Measurements from ENCODE around the gene MBP. TPM values are rescaled to one million over a fixed set of nuclear protein-coding genes. Genes with fewer than 3 reads are reported as not detected.
"Not testable (repeated sequence)": the region's sequence is repeated elsewhere in the genome, so short reads cannot be mapped to it uniquely, and the experiment has no call there.

Gene MBP
- polyA plus RNA-seq, 4 donors, result 14.3 to 34.3 (median 23.0) TPM

DNA sequence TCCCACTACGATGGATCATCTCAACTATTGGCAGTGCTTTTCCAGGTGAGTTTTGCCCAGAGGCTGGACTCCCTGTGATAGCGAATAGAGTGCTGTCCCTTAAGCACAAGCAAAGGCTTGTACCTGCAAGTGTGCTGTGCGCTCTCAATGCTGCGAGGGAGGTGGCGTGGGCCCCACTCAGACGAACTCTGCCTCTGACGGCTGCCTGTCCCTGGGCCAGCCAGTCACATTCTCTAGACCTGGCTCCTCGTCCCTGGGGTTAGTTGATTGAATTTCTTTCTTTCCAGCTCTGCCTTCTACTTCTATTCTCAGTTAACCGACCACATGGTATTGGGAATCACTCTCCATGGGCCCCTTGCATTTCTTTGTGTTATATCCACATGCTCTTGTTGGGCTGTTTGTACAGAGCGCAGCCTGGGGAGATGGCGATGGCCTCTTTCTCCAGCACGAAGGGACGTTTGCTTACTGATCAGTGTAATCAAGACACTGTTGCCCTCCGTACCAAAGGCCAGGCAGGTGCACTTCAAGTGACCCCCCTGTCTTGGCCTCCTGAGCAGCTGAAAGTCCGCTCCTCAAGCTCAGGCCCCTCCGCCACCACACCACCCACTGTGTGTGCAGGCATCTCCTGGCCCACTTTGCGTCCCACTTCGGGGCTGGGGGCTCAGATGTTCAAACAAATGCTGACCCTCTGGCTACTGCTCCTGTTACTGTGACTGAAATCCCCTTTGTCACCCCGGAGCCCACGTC, 158.9 kb downstream of the MBP start:
- FAIRE-seq (no peak), DNase-seq (no peak)
- Histone ChIP-seq H3K9me3 (ENCODE audit: control insufficient read depth in 2 of 2, insufficient read depth in 1 of 2, low read depth in 1 of 2, low read length in 1 of 2) (no peaks in the 10 kb centered on the region), H3K27ac (ENCODE audit: low read depth in 1 of 3, low read length in 2 of 3) (no peak overlapping the region), H3K27me3 (ENCODE audit: control insufficient read depth in 3 of 3, insufficient read depth in 3 of 3, low read length in 3 of 3) (no peaks in the 10 kb centered on the region), H3K4me3 (ENCODE audit: low read depth in 1 of 3, low read length in 3 of 3) (no peak overlapping the region), H3K4me1 (ENCODE audit: control insufficient read depth in 3 of 3, insufficient read depth in 2 of 3, low read depth in 1 of 3, low read length in 2 of 3) (peaks cover 2% of the 10 kb centered on the region in 3 donors), H3K36me3 (ENCODE audit: control insufficient read depth in 3 of 3, insufficient read depth in 2 of 3, low read depth in 1 of 3, low read length in 3 of 3) (peaks cover 0 to 29% (median 3%) of the 10 kb centered on the region in 3 donors)
- 90 to 93% (median 91%) methylated on average over 20 of the region's 20 CpGs for WGBS, 3 donors

GRCh38 chr18:76972846-76973519, 159.6 kb downstream of the MBP start:
- FAIRE-seq (no peak), DNase-seq (no peak)
- H3K27ac ChIP-seq (ENCODE audit: low read depth in 1 of 3, low read length in 2 of 3), result no peak overlapping the region
- H3K27me3 ChIP-seq (ENCODE audit: control insufficient read depth in 3 of 3, insufficient read depth in 3 of 3, low read length in 3 of 3), result no peaks in the 10 kb centered on the region
- H3K4me1 ChIP-seq (ENCODE audit: control insufficient read depth in 3 of 3, insufficient read depth in 2 of 3, low read depth in 1 of 3, low read length in 2 of 3), result peaks cover 2% of the 10 kb centered on the region in 3 donors
- no peak overlapping the region for H3K4me3 ChIP-seq (ENCODE audit: low read depth in 1 of 3, low read length in 3 of 3)
- no peaks in the 10 kb centered on the region for H3K9me3 ChIP-seq (ENCODE audit: control insufficient read depth in 2 of 2, insufficient read depth in 1 of 2, low read depth in 1 of 2, low read length in 1 of 2)
- H3K36me3 ChIP-seq (ENCODE audit: control insufficient read depth in 3 of 3, insufficient read depth in 2 of 3, low read depth in 1 of 3, low read length in 3 of 3), result peaks cover 0 to 27% (median 6%) of the 10 kb centered on the region in 3 donors
- WGBS, 3 donors, result 73 to 90% (median 88%) methylated on average over 13 of the region's 13 CpGs

DNA sequence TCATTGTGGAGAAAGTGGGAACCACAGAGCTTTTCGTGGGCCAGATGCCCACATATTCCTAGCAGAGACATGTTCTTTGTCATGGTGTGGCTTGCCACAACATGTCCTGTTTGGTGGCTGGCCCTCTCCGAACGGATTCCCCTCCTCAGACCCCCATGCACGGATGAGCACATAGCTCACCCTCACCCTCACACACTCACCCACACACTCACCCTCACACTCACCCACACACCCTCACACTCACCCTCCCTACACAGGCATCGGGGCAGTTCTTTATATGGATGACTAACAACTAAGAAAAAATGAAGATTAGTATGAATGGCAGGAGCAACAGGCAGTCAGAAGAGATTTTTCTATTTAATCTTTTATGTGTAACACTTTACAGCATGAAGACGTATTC, 160.3 kb downstream of the MBP start:
- no peak overlapping the region for H3K27ac ChIP-seq (ENCODE audit: low read depth in 1 of 3, low read length in 2 of 3)
- WGBS, 3 donors, result 83 to 91% (median 88%) methylated on average over 6 of the region's 6 CpGs
- H3K36me3 ChIP-seq (ENCODE audit: control insufficient read depth in 3 of 3, insufficient read depth in 2 of 3, low read depth in 1 of 3, low read length in 3 of 3), result peaks cover 0 to 26% (median 6%) of the 10 kb centered on the region in 3 donors
- no peaks in the 10 kb centered on the region for H3K27me3 ChIP-seq (ENCODE audit: control insufficient read depth in 3 of 3, insufficient read depth in 3 of 3, low read length in 3 of 3)
- H3K9me3 ChIP-seq (ENCODE audit: control insufficient read depth in 2 of 2, insufficient read depth in 1 of 2, low read depth in 1 of 2, low read length in 1 of 2), result no peaks in the 10 kb centered on the region
- DNase-seq, result no peak
- H3K4me3 ChIP-seq (ENCODE audit: low read depth in 1 of 3, low read length in 3 of 3), result no peak overlapping the region
- no peak for FAIRE-seq
- H3K4me1 ChIP-seq (ENCODE audit: control insufficient read depth in 3 of 3, insufficient read depth in 2 of 3, low read depth in 1 of 3, low read length in 2 of 3), result no peaks in the 10 kb centered on the region

DNA sequence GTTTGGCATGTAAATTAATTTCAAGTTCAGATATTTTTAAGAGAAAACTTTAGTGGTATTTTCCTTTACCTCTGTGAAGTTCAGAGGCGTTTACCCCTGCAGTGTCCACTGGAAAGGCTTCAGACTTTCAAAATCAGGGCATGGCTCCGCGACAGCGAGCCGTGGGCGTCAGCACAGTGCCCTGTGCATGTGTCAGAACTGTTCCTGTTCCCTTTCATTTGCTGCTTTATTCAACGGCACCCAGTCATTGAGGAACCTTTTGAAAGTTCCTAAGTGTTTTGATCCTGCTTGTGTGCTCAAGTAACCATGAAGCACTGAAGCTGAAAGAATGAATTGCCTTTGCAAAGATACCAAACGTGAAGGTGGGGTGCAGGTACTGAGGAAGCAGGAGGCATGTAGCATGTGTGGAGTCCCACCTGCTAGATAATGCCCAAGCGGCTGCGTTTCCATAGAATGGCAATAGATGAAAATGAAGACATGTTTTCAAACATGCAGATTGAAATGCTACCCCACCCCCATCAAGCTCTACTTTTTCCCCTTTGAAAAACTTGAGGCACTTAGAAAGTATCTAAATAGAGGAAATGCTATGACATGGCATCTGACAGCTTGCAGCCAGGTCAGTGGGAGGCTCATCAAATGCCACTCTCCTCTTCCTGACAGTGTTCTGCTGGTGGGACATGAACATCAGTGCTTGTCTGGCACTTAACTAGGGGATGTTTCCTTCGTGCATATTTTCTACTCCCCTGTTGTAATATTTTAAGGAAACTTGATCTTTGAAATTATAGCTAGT, 161.6 kb downstream of the MBP start:
- no peak for FAIRE-seq

DNA sequence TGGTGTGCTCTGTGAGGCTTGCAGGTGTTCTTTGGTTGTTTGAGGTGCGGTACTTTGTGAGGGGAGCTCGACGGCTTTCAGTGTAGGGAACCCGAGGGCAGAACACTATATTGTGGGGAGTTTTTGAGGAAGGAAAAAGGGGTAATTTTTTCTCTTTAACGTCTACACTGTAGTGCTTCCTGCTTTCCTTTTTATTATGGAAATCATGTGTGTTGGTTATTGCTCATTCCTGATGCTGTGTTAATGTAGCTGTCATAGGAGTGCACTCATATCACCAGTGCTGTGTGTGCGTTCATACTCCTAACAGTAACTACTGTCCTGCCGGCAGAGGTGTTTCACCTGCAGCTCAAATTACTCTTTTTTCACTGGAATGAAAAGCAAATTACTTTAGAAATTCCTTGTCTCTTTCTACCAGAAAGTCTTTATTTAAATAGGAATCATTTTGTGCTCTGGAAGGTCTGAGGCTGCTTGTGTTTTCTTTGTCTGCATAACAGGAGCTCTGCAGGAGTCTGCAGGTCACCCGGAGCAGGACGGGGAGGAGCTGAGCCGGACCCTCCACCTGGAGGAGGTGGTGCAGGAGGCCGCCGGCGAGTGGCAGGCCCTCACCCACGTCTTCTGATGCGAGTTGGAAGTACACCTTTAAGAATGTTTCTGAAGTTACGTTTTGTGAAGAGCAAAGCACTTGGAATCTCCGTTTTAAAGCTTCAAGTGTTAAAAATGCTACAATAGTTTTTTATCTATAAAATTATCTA, 164.7 kb downstream of the MBP start:
- Histone ChIP-seq H3K4me3 (ENCODE audit: low read depth in 1 of 3, low read length in 3 of 3) (no peak overlapping the region), H3K27ac (ENCODE audit: low read depth in 1 of 3, low read length in 2 of 3) (no peak overlapping the region), H3K4me1 (ENCODE audit: control insufficient read depth in 3 of 3, insufficient read depth in 2 of 3, low read depth in 1 of 3, low read length in 2 of 3) (peaks cover 0 to 2% (median 0%) of the 10 kb centered on the region in 3 donors), H3K36me3 (ENCODE audit: control insufficient read depth in 3 of 3, insufficient read depth in 2 of 3, low read depth in 1 of 3, low read length in 3 of 3) (peaks cover 0 to 20% (median 6%) of the 10 kb centered on the region in 3 donors), H3K9me3 (ENCODE audit: control insufficient read depth in 2 of 2, insufficient read depth in 1 of 2, low read depth in 1 of 2, low read length in 1 of 2) (no peaks in the 10 kb centered on the region), H3K27me3 (ENCODE audit: control insufficient read depth in 3 of 3, insufficient read depth in 3 of 3, low read length in 3 of 3) (no peaks in the 10 kb centered on the region)
- 68 to 72% (median 70%) methylated on average over 17 of the region's 17 CpGs for WGBS, 3 donors
- DNase-seq, result no peak
- FAIRE-seq, result no peak

More for the DNA sequence above, 161.6 kb downstream of the MBP start:
- WGBS, 3 donors, result 79 to 90% (median 85%) methylated on average over 11 of the region's 11 CpGs
- DNase-seq, result no peak
- Histone ChIP-seq H3K27ac (ENCODE audit: low read depth in 1 of 3, low read length in 2 of 3) (no peak overlapping the region), H3K4me1 (ENCODE audit: control insufficient read depth in 3 of 3, insufficient read depth in 2 of 3, low read depth in 1 of 3, low read length in 2 of 3) (peaks cover 0 to 2% (median 0%) of the 10 kb centered on the region in 3 donors), H3K27me3 (ENCODE audit: control insufficient read depth in 3 of 3, insufficient read depth in 3 of 3, low read length in 3 of 3) (no peaks in the 10 kb centered on the region), H3K4me3 (ENCODE audit: low read depth in 1 of 3, low read length in 3 of 3) (no peak overlapping the region), H3K36me3 (ENCODE audit: control insufficient read depth in 3 of 3, insufficient read depth in 2 of 3, low read depth in 1 of 3, low read length in 3 of 3) (peaks cover 0 to 29% (median 6%) of the 10 kb centered on the region in 3 donors), H3K9me3 (ENCODE audit: control insufficient read depth in 2 of 2, insufficient read depth in 1 of 2, low read depth in 1 of 2, low read length in 1 of 2) (no peaks in the 10 kb centered on the region)

GRCh38 chr18:76967299-76967698, 165.3 kb downstream of the MBP start:
- H3K27me3 ChIP-seq (ENCODE audit: control insufficient read depth in 3 of 3, insufficient read depth in 3 of 3, low read length in 3 of 3); H3K9me3 ChIP-seq (ENCODE audit: control insufficient read depth in 2 of 2, insufficient read depth in 1 of 2, low read depth in 1 of 2, low read length in 1 of 2); H3K4me1 ChIP-seq (ENCODE audit: control insufficient read depth in 3 of 3, insufficient read depth in 2 of 3, low read depth in 1 of 3, low read length in 2 of 3); H3K27ac ChIP-seq (ENCODE audit: low read depth in 1 of 3, low read length in 2 of 3); H3K4me3 ChIP-seq (ENCODE audit: low read depth in 1 of 3, low read length in 3 of 3); DNase-seq: not testable (repeated sequence)
- H3K36me3 ChIP-seq (ENCODE audit: control insufficient read depth in 3 of 3, insufficient read depth in 2 of 3, low read depth in 1 of 3, low read length in 3 of 3), result peaks cover 0 to 20% (median 6%) of the 10 kb centered on the region in 3 donors
- peak; percentile 80 for FAIRE-seq

DNA sequence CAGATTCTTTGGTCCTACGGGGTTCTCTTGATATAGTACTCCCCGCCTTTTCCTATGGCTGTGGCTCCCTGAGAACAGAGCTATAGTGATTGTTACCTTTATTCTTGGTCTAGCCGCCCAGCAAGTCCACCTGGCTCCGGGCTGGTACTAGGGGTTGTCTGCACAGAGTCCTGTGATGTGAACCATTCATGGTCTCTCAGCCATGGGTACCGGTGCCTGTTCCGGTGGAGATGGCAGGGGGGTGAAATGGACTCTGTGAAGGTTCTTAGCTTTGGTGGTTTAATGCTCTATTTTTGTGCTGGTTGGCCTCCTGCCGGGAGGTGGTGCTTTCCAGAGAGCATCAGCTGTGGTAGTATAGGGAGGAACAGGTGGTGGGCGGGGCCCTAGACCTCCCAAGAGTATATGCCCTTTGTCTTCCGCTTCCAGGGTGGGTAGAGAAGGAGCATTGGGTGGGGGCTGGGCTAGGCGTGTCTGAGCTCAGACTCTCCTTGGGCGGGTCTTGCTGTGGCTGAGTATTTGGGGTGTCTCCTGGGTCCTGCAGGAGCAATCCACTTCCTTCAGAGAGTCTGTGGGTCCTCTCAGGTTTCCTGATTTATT, 166.9 kb downstream of the MBP start:
- H3K9me3 ChIP-seq (ENCODE audit: control insufficient read depth in 2 of 2, insufficient read depth in 1 of 2, low read depth in 1 of 2, low read length in 1 of 2); H3K27ac ChIP-seq (ENCODE audit: low read depth in 1 of 3, low read length in 2 of 3); H3K4me3 ChIP-seq (ENCODE audit: low read depth in 1 of 3, low read length in 3 of 3); H3K27me3 ChIP-seq (ENCODE audit: control insufficient read depth in 3 of 3, insufficient read depth in 3 of 3, low read length in 3 of 3); FAIRE-seq; H3K4me1 ChIP-seq (ENCODE audit: control insufficient read depth in 3 of 3, insufficient read depth in 2 of 3, low read depth in 1 of 3, low read length in 2 of 3): not testable (repeated sequence)
- 77 to 84% (median 79%) methylated on average over 11 of the region's 11 CpGs for WGBS, 3 donors
- peak in 1 of 2 donors; percentile 32 for DNase-seq
- H3K36me3 ChIP-seq (ENCODE audit: control insufficient read depth in 3 of 3, insufficient read depth in 2 of 3, low read depth in 1 of 3, low read length in 3 of 3), result peaks cover under 1 to 15% (median 9%) of the 10 kb centered on the region in 3 donors

All from small intestine (tissue), 7 donors.